BLaER1 (cell line): ENCODE measurements around the gene OR2C3.

ENCODE experiments used
- H3K27ac ChIP-seq: shearing (Covaris generic); formaldehyde crosslinking; 2 replicates; pipeline ENCODE4 v1.8.1; 2022
- H3K27me3 ChIP-seq: shearing (Covaris generic); formaldehyde crosslinking; 2 replicates; pipeline ENCODE4 v1.8.1; 2022
- H3K36me3 ChIP-seq: shearing (Covaris generic); formaldehyde crosslinking; 2 replicates; pipeline ENCODE4 v1.8.1; 2022
- H3K4me1 ChIP-seq: shearing (Covaris generic); formaldehyde crosslinking; 2 replicates; pipeline ENCODE4 v1.8.1; 2022
- H3K4me2 ChIP-seq: shearing (Covaris generic); formaldehyde crosslinking; 2 replicates; pipeline ENCODE4 v1.8.1; 2022
- H3K4me3 ChIP-seq: shearing (Covaris generic); formaldehyde crosslinking; 2 replicates; pipeline ENCODE4 v1.8.1; 2022
- H3K9ac ChIP-seq: shearing (Covaris generic); formaldehyde crosslinking; 2 replicates; pipeline ENCODE4 v1.8.1; 2022
- H3K9me3 ChIP-seq: shearing (Covaris generic); formaldehyde crosslinking; 2 replicates; pipeline ENCODE4 v1.8.1; 2022
- H4K20me1 ChIP-seq: shearing (Covaris generic); formaldehyde crosslinking; 2 replicates; pipeline ENCODE4 v1.8.1; 2022
- Cebpa-rat ChIP-seq: shearing (Covaris generic); IDR thresholded peaks from 2 replicates; pipeline ENCODE4 v1.8.1; 2022

Gene OR2C3

DNA sequence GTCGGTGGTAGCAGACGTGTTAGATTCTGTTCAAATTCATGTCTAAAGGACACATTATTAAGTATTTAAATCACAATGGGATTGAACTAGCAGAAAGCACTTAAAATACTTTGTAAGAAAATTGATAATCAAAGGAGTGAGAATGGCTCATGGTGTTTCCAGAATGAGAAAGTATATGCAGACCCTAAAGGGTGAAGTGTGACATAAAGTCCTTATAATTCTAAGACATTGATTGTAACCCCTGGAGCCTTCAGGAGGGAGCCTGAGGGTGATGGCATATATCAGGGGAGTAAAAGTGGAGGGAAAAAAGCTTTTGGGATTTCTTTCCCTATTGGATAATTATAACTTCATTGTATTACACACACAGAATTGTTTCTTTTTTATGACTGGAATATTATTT lies at the start of gene OR2C3:
OR2C3 (minus strand) TSS at position 101 of the 400 bp plus-strand sequence. CDS start 3,929 bp downstream, outside the sequence.
- no peak within 1 kb of the TSS for H3K4me2 ChIP-seq

DNA sequence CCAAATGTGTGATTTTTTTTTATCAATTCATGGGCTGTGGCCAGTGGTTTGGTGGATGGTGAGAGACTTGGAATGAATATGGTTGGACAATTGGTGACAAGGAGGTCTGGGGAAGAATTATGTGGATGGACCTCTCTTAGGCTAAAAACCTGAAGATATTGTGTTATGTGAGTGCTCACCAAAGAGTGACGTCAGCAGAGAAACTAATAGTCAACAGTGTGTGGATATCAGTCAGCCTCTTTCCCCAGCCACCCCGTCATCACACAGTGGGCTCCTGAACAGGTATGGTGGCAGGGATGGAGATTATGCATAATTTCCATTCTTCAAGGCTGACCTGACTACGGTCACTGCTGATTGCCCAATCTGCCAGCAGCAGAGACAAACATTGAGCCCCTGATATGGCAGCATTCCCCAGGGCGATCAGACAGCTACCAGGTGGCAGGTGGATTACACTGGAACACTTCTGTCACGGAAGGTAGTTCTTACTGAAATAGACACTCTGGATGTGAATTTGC lies 42.8 kb upstream of the OR2C3 start:
- Histone ChIP-seq H3K9me3 (no peaks in the 10 kb centered on the region), H4K20me1 (no peaks in the 10 kb centered on the region), H3K27ac (no peak overlapping the region), H3K4me2 (no peak overlapping the region), H3K9ac (no peak overlapping the region), H3K4me1 (no peaks in the 10 kb centered on the region), H3K27me3 (no peaks in the 10 kb centered on the region), H3K36me3 (no peaks in the 10 kb centered on the region), H3K4me3 (no peak overlapping the region)
- TF ChIP-seq Cebpa-rat = no peak

More for the DNA sequence above, at the start of gene OR2C3:
- Histone ChIP-seq H3K27me3 (no peaks in the 10 kb centered on the region), H3K9me3 (peaks cover 10% of the 10 kb centered on the region; the same call in 1 of the 2 replicates), H3K27ac (no peak within 1 kb of the TSS), H4K20me1 (no peaks in the 10 kb centered on the region), H3K9ac (no peak within 1 kb of the TSS), H3K4me1 (peaks cover 16% of the 10 kb centered on the region), H3K4me3 (no peak within 1 kb of the TSS), H3K36me3 (no peaks in the 10 kb centered on the region)
- no peak for TF ChIP-seq Cebpa-rat

DNA sequence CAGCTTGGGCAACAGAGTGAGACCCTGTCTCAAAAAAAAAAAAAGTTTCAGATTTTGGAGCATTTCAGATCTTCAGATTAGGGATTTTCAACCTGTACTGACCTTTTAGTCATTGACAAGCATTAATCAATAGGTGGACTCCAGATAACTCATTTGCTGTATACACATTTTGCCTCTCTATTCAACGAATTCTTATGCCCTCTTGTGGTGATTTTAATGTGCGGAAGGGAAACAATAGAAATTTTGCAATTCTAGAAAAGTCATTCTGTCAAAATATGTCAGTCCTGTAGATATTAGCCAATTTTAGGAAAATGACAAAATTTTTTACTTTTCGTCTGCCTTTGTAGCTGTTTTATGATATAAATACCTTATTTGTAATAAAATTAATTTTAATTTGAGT lies 40.3 kb upstream of the OR2C3 start:
- H4K20me1 ChIP-seq = no peaks in the 10 kb centered on the region
- no peak overlapping the region for H3K9ac ChIP-seq
- H3K9me3 ChIP-seq = no peaks in the 10 kb centered on the region
- no peak overlapping the region for H3K4me2 ChIP-seq
- no peaks in the 10 kb centered on the region for H3K27me3 ChIP-seq
- H3K36me3 ChIP-seq = no peaks in the 10 kb centered on the region
- no peaks in the 10 kb centered on the region for H3K4me1 ChIP-seq
- no peak overlapping the region for H3K27ac ChIP-seq
- TF ChIP-seq Cebpa-rat = no peak
- no peak overlapping the region for H3K4me3 ChIP-seq

DNA sequence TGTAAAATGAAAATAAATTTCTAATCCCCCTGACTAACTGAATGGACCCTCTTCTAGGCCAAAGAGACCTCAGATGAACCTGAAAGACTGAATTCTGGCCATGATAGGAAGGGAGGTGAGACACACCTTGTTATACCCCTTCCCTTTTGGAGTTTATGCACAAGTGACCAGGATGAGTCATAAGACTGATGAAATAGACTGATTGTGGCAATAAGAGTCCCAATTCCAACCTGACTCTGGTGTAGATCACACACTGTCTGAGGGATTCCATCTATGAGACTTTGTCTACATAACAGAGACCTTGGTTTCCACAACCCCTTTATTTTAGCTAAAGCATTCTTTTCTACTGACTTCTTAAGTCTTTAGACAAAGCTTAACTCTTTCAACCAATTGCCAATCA lies 38.4 kb upstream of the OR2C3 start:
- H3K27ac ChIP-seq = no peak overlapping the region
- no peaks in the 10 kb centered on the region for H4K20me1 ChIP-seq
- no peaks in the 10 kb centered on the region for H3K4me1 ChIP-seq
- H3K9ac ChIP-seq = no peak overlapping the region
- no peak for TF ChIP-seq Cebpa-rat
- no peaks in the 10 kb centered on the region for H3K36me3 ChIP-seq
- no peaks in the 10 kb centered on the region for H3K27me3 ChIP-seq
- no peak overlapping the region for H3K4me3 ChIP-seq
- no peaks in the 10 kb centered on the region for H3K9me3 ChIP-seq
- no peak overlapping the region for H3K4me2 ChIP-seq

DNA sequence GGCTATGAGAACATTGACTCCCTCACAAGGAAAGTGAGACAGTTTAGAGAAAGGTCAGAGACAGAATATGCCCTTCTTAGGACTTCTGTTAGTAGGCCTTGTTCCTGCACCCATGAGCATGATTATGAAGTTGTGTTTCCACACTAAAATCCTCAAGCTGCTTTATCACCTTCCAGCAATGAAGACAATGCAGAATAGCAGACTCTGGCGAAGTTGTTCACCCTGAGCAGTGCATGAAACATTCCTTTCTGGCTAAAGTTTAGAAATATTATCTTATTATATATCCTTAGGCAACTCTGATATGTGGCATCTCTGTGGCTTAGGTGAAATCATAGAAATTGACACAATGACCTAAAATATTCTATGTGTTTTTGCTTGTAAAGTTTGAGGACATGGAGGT lies 38.0 kb upstream of the OR2C3 start:
- Histone ChIP-seq H3K27ac (no peak overlapping the region), H3K4me1 (no peaks in the 10 kb centered on the region), H3K27me3 (no peaks in the 10 kb centered on the region), H3K4me3 (no peak overlapping the region), H3K36me3 (no peaks in the 10 kb centered on the region), H4K20me1 (no peaks in the 10 kb centered on the region), H3K9ac (no peak overlapping the region), H3K9me3 (no peaks in the 10 kb centered on the region), H3K4me2 (no peak overlapping the region)
- no peak for TF ChIP-seq Cebpa-rat

DNA sequence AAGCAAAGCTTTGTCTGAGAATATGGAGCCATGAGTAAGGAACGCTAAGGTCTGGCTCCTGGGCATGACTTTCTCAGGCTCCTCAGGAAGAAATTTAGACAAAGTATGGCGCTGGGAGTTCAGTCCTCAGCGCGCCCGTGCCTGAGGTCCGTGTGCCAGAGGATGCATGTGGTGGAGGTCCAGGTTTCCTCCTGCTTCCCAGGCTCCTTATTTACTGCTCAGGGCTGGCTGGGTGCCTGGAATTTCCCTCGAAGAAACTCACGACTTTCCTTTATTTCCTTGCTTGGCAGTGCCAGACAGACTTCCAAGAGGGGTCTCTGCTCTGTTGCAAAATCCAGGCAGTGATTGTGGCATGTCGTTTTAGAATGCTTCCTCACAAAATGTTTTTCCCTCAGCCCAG lies 26.0 kb upstream of the OR2C3 start:
- Histone ChIP-seq H3K36me3 (no peaks in the 10 kb centered on the region), H4K20me1 (no peaks in the 10 kb centered on the region), H3K4me2 (no peak overlapping the region), H3K9me3 (no peaks in the 10 kb centered on the region), H3K27ac (no peak overlapping the region), H3K9ac (no peak overlapping the region), H3K27me3 (no peaks in the 10 kb centered on the region), H3K4me3 (no peak overlapping the region), H3K4me1 (no peaks in the 10 kb centered on the region)
- no peak for TF ChIP-seq Cebpa-rat

DNA sequence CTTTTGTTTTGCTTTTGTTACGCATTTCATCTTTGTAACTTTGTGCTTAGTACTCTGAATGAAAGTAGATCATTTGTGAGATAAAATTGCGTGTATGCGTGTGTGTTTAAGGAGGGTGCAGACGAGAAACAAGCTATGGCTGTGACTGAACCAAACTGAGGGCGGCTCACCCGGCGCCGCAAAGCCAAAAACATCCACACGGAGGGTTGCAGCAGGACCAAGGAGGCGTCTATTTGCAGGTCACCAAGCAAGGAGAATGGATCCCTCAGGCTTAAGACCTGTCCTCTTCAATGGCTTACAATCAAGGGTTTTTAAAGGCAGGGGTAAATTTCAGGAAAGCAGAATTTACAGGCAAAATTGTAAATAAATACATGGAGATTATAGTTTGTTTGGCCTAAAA lies 25.5 kb upstream of the OR2C3 start:
- Histone ChIP-seq H3K4me1 (no peaks in the 10 kb centered on the region), H3K4me3 (no peak overlapping the region), H3K27ac (no peak overlapping the region), H3K27me3 (no peaks in the 10 kb centered on the region), H3K9me3 (no peaks in the 10 kb centered on the region), H3K9ac (no peak overlapping the region), H4K20me1 (no peaks in the 10 kb centered on the region), H3K4me2 (no peak overlapping the region), H3K36me3 (no peaks in the 10 kb centered on the region)
- TF ChIP-seq Cebpa-rat = no peak

DNA sequence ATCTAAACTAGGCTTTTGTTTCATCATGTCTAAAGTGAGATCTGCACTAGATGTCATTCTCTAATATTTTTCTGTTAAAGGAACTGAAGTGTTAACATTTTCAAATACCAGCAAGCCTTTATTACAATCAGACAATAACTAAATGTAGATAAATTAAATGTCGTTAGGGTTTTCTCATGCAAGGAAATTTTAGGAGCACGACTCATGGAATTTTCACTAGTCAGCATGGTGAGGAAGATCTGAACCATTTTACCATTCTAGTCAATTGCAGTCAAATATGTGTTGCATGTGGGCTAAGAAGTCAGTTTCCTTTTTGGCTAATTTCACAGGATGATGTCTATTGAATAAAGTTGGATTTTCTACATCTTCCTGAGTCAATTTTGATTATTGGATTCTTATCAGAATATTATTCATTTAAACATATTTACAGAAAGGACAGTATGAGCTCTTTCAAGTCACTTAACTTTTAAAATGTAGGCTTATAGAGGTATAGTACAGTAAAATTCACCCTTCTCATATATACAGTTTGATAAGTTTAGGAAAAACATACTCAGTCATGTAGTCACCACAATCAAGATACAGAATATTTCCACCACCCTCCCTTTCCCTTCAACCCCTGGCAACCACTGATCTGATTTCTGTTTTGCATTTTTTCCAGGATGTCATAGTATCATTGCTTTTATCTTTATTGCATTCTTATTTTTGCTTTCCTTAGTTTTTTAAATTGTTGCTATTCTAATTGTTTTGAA lies 21.9 kb upstream of the OR2C3 start:
- no peak overlapping the region for H3K4me2 ChIP-seq
- no peaks in the 10 kb centered on the region for H3K36me3 ChIP-seq
- no peaks in the 10 kb centered on the region for H3K9me3 ChIP-seq
- H3K9ac ChIP-seq = no peak overlapping the region
- no peaks in the 10 kb centered on the region for H3K4me1 ChIP-seq
- no peak overlapping the region for H3K4me3 ChIP-seq
- TF ChIP-seq Cebpa-rat = no peak
- H3K27me3 ChIP-seq = no peaks in the 10 kb centered on the region
- H3K27ac ChIP-seq = no peak overlapping the region
- no peaks in the 10 kb centered on the region for H4K20me1 ChIP-seq

DNA sequence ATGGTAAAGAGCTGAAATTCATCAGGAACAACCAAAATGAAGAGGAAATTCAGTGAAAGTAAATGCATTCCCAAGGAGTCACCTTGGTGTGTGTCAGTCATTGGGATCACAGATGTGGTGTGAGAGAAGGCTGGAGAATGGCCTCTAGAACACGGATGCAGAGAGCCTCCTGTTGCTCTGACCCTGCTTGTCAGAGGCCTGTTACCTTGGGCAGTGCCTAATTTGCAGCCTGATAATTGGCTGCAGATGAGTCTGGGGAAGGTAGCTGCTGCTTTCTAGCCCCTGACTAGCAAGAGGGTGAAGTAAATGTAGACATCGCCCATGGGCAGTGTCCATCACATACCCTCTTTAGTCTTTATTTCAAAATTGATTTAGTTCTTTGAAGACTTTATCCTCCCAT lies 16.0 kb upstream of the OR2C3 start:
- Histone ChIP-seq H3K9ac (no peak overlapping the region), H3K4me1 (no peaks in the 10 kb centered on the region), H4K20me1 (no peaks in the 10 kb centered on the region), H3K9me3 (no peaks in the 10 kb centered on the region), H3K4me3 (no peak overlapping the region), H3K27ac (no peak overlapping the region), H3K36me3 (no peaks in the 10 kb centered on the region), H3K27me3 (no peaks in the 10 kb centered on the region), H3K4me2 (no peak overlapping the region)
- no peak for TF ChIP-seq Cebpa-rat

DNA sequence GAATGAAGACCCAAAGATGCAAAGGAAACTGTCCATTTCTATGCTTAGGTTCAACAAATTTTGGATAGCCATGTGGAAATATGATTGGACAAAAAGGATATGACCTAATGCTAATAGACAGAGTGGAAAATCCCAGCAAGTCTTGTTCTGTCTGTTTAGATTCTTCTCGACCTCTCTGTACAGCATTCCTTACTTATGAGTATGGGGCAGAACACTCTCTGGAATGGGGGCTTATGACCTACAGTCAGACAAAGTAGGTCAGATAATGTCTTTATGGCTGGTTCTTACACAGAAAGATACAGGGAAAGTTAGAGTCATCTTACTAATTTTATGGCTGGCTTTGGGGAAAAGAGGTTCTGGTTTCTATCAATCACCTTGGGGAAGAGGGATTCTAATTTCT lies 15.5 kb upstream of the OR2C3 start:
- Histone ChIP-seq H3K9ac (no peak overlapping the region), H3K36me3 (no peaks in the 10 kb centered on the region), H3K27ac (no peak overlapping the region), H3K27me3 (no peaks in the 10 kb centered on the region), H3K4me2 (no peak overlapping the region), H4K20me1 (no peaks in the 10 kb centered on the region), H3K9me3 (no peaks in the 10 kb centered on the region), H3K4me3 (no peak overlapping the region), H3K4me1 (no peaks in the 10 kb centered on the region)
- no peak for TF ChIP-seq Cebpa-rat
